ENCODE data around the gene GPRIN3. TPM values are rescaled to one million over a fixed set of nuclear protein-coding genes. Genes with fewer than 3 reads are reported as not detected.

Gene GPRIN3
- 100 to 1,000 TPM; 102 to 106 TPM for total RNA-seq

DNA sequence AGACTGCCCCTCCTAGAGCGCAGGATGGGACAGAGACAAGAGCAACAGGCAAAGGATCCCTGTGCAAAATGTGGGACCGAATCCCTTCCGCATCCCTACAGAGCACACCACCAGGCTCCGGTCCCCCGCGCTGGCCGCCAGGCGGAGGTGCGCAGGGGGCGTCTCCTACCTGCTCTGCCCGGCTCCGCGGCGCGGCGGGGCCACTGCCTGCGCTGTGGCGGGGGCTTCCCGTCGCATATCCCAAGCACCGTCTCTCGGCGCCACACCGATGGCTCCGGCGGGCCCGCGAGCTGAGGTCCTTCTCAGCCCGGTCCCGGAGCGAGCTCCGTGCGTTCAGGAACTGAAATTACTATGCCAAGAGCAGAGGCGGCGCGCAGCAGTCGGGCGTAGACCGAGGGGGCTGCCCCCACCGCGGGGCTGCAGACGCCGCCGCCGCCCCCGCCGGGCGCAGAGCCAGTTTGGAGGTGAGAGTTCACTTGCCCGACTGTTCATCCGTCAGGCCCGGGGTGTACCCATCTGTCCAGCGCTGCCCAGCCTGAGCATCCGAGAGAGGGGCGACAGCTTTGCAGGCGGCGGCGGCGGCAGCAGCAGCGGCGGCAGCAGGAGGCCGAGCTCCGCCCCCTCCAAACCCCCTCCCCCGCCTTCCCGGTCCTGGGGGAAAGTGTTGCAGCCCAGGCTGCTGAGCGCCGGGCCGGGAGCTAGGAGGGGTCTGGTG, at the start of gene GPRIN3:
GPRIN3 (minus strand) TSS at position 355 of the 715 bp plus-strand sequence. CDS start 57,690 bp downstream, outside the sequence.
- ChIA-PET POLR2A (interaction anchor here (0.6 to 13.1 kb wide), 11 partner anchors 10 to 162 kb away, joined by 3 to 431 read pairs (median 3); no protein-coding TSS in a partner anchor), CTCF (interaction anchor here (1.0 to 2.4 kb wide), 7 partner anchors 9 to 127 kb away, joined by 3 to 9 read pairs (median 4); no protein-coding TSS in a partner anchor)
- Mint-ChIP-seq H3K4me3 (peak within 1 kb of the TSS; percentile 93), H3K4me1 (peaks cover 36% of the 10 kb centered on the region), H3K27me3 (no peaks in the 10 kb centered on the region), H3K36me3 (ENCODE audit: low read depth) (peaks cover 44% of the 10 kb centered on the region), H3K27ac (peak within 1 kb of the TSS; percentile 97), H3K9me3 (no peaks in the 10 kb centered on the region)
- DNase-seq: peak; percentile 63

- no peak for DNase-seq
- no peaks in the 10 kb centered on the region for H3K4me1 Mint-ChIP-seq
- no peak overlapping the region for H3K27ac Mint-ChIP-seq
- H3K36me3 Mint-ChIP-seq (ENCODE audit: low read depth): no peaks in the 10 kb centered on the region
- H3K4me3 Mint-ChIP-seq: no peak overlapping the region
- H3K9me3 Mint-ChIP-seq: no peaks in the 10 kb centered on the region
- ChIA-PET POLR2A (no interaction called here), CTCF (no interaction called here)
- peaks cover 16% of the 10 kb centered on the region for H3K27me3 Mint-ChIP-seq
Observed at GRCh38 chr4:89357340-89357739, 49.7 kb upstream of the GPRIN3 start.

- H3K9me3 Mint-ChIP-seq: no peaks in the 10 kb centered on the region
- CTCF ChIA-PET: no interaction called here
- no peaks in the 10 kb centered on the region for H3K36me3 Mint-ChIP-seq (ENCODE audit: low read depth)
- POLR2A ChIA-PET: no interaction called here
- H3K4me1 Mint-ChIP-seq: no peaks in the 10 kb centered on the region
- H3K27me3 Mint-ChIP-seq: peaks cover 16% of the 10 kb centered on the region
- H3K4me3 Mint-ChIP-seq: no peak overlapping the region
- DNase-seq: no peak
- H3K27ac Mint-ChIP-seq: no peak overlapping the region
Observed at GRCh38 chr4:89356086-89356485, 48.5 kb upstream of the GPRIN3 start.

- CTCF ChIA-PET: interaction anchor here (0.6 to 1.0 kb wide), 2 partner anchors 79 to 264 kb away, joined by 3 read pairs; no protein-coding TSS in a partner anchor
- DNase-seq: no peak
- Mint-ChIP-seq H3K36me3 (ENCODE audit: low read depth) (peaks cover 2% of the 10 kb centered on the region), H3K27ac (no peak overlapping the region), H3K27me3 (peaks cover 12% of the 10 kb centered on the region), H3K9me3 (peaks cover 9% of the 10 kb centered on the region), H3K4me3 (no peak overlapping the region), H3K4me1 (no peaks in the 10 kb centered on the region)
- POLR2A ChIA-PET: interaction anchor here (1.4 kb wide), 1 partner anchor 58 kb away, joined by 4 read pairs; no protein-coding TSS in a partner anchor
Observed at GRCh38 chr4:89353514-89353913, 45.9 kb upstream of the GPRIN3 start.

- Mint-ChIP-seq H3K27me3 (peaks cover 10% of the 10 kb centered on the region), H3K36me3 (ENCODE audit: low read depth) (peaks cover 7% of the 10 kb centered on the region), H3K4me1 (no peaks in the 10 kb centered on the region), H3K9me3 (peaks cover 13% of the 10 kb centered on the region), H3K4me3 (no peak overlapping the region), H3K27ac (no peak overlapping the region)
- DNase-seq: no peak
- ChIA-PET POLR2A (interaction anchor here (1.4 kb wide), 1 partner anchor 57 kb away, joined by 4 read pairs; no protein-coding TSS in a partner anchor), CTCF (no interaction called here)
Observed at GRCh38 chr4:89352541-89352940, 44.9 kb upstream of the GPRIN3 start.

DNA sequence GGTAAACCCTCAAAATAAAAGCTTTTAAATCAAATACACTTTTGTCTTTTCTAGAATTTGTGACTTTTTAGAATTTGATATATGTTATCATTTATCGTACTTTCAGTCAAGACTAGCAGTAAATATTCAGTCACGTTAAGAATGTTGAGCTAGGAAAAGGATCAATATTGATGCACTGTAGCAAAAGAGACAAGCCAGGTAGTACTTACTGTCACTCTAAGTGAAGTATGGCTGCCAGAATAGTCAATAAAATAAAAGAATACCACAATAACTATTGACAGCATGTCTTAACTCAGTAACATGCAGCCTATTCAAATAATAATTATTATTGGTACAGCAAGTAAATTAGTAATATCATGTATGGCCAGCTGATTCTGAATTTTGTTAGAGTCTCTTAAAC, 43.6 kb upstream of the GPRIN3 start:
- DNase-seq: no peak
- CTCF ChIA-PET: no interaction called here
- Mint-ChIP-seq H3K36me3 (ENCODE audit: low read depth) (peaks cover 8% of the 10 kb centered on the region), H3K27ac (no peak overlapping the region), H3K27me3 (peaks cover 5% of the 10 kb centered on the region), H3K9me3 (peaks cover 22% of the 10 kb centered on the region), H3K4me1 (no peaks in the 10 kb centered on the region), H3K4me3 (no peak overlapping the region)
- POLR2A ChIA-PET: no interaction called here

DNA sequence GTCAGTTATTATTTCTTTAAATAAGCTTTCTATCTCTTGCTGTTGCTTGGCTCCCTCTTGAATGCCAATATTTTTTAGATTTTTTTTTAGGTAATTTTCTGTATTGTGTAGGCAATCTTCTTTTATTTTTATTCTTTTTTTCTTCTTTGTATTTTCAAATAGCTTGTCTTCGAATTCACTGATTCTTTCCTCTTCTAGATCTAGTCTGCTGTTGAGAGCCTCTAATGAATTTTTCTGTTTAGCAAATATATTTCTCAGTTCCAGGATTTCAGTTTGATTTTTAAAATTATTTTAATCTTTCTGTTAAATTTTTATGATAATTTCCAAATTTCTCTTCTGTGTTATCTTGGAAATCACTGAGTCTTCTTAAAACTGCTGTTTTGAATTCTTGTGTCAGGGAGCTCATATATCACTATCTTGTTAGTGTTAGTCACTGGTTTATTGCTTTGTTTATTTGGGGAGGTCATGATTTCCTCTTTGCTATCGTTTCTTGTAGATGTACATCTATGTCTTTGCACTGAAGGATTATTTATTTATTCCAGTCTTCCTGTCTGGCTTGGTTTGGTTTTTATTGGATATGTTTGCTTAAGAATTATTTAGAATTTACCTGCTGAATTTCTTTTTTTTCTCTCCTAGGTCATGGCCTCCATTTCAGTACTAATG, 39.9 kb upstream of the GPRIN3 start:
- DNase-seq: no peak
- ChIA-PET CTCF (no interaction called here), POLR2A (interaction anchor here (0.6 to 1.0 kb wide), 2 partner anchors 39 to 41 kb away, joined by 3 read pairs; no protein-coding TSS in a partner anchor)
- Mint-ChIP-seq H3K27me3 (peaks cover 1% of the 10 kb centered on the region), H3K36me3 (ENCODE audit: low read depth) (peaks cover 8% of the 10 kb centered on the region), H3K4me1 (no peaks in the 10 kb centered on the region), H3K27ac (no peak overlapping the region), H3K9me3 (peaks cover 25% of the 10 kb centered on the region), H3K4me3 (no peak overlapping the region)

DNA sequence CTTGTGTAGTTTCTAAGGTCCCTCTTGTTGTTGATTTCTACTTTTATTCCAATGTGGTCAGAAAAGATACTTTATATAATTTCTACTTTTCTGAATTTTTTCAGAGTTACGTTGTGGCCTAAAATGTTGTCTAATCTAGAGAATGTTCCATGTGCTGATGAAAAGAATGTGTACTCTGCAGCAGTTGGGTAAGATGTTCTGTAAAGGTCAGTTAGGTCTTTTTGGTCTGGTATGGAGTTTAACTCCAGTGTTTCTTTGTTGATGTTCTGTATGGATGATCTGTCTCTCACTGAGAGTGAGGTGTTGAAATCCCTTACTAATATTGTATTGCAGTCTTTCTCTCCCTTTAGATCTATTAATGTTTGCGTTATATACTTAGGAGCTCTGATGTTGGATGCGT, 37.0 kb upstream of the GPRIN3 start:
- no peak for DNase-seq
- peaks cover 4% of the 10 kb centered on the region for H3K27me3 Mint-ChIP-seq
- H3K36me3 Mint-ChIP-seq (ENCODE audit: low read depth): peaks cover 6% of the 10 kb centered on the region
- peaks cover 16% of the 10 kb centered on the region for H3K9me3 Mint-ChIP-seq
- no peak overlapping the region for H3K4me3 Mint-ChIP-seq
- no peaks in the 10 kb centered on the region for H3K4me1 Mint-ChIP-seq
- H3K27ac Mint-ChIP-seq: no peak overlapping the region
- ChIA-PET POLR2A (no interaction called here), CTCF (no interaction called here)

- H3K27me3 Mint-ChIP-seq: peaks cover 8% of the 10 kb centered on the region
- H3K36me3 Mint-ChIP-seq (ENCODE audit: low read depth): no peaks in the 10 kb centered on the region
- no peak overlapping the region for H3K4me3 Mint-ChIP-seq
- no peak for DNase-seq
- ChIA-PET CTCF (interaction anchor here (1.6 kb wide), 1 partner anchor 31 kb away, joined by 3 read pairs; the partner anchor contains the start of gene GPRIN3), POLR2A (no interaction called here)
- peaks cover 9% of the 10 kb centered on the region for H3K4me1 Mint-ChIP-seq
- H3K27ac Mint-ChIP-seq: no peak overlapping the region
- H3K9me3 Mint-ChIP-seq: no peaks in the 10 kb centered on the region
Observed at GRCh38 chr4:89338206-89338605, 30.6 kb upstream of the GPRIN3 start.

DNA sequence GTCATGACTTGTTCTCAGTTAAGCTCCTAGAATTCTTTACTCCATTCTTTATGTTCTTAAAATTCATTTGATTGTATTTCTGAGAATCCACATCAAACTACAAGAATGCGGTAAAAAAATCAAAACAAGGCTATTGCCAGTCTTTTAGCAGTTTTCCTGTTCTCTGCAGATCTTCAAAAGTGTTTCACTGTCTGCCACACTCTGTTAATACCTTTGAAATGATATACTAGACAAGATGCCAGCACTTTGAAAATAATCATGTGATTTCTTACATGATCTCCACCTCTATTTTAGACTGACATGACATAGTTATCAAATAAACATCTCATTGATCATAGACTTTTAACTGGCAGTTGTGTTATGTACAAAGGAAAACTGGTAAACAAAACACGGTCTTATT, 30.1 kb upstream of the GPRIN3 start:
- H3K36me3 Mint-ChIP-seq (ENCODE audit: low read depth): no peaks in the 10 kb centered on the region
- POLR2A ChIA-PET: no interaction called here
- no peak for DNase-seq
- peaks cover 9% of the 10 kb centered on the region for H3K4me1 Mint-ChIP-seq
- H3K27ac Mint-ChIP-seq: no peak overlapping the region
- no peak overlapping the region for H3K4me3 Mint-ChIP-seq
- peaks cover 8% of the 10 kb centered on the region for H3K27me3 Mint-ChIP-seq
- no peaks in the 10 kb centered on the region for H3K9me3 Mint-ChIP-seq
- CTCF ChIA-PET: interaction anchor here (1.6 kb wide), 1 partner anchor 30 kb away, joined by 3 read pairs; the partner anchor contains the start of gene GPRIN3

DNA sequence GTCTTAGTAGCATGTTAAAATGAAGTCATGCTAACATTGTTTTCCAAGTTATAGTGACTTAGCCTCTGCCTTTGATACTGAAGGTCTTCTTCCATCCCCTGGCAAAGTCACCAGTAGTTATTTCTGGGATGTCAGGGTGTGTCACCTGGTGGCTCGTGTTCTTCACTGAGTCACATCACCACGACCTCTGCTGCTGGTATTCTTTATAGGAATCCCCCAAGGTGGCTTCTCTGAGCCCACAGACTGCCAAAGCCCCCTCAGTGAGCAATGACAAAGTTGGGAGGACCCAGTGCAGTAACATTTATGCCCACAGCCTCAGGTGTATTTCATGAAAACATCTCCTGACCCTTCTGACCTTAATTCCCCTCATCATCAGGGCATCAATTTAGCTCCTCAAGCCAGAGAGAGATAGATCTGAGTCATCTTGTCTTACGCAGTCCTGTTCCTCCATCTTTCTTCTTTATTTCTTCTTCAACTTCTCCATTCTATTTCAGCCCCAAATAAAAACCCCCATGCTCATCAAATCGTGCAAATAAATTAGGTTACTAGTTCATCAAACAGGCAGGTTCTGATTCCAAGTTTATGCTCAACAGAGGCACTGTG, 29.3 kb upstream of the GPRIN3 start:
- peaks cover 4% of the 10 kb centered on the region for H3K27me3 Mint-ChIP-seq
- POLR2A ChIA-PET: no interaction called here

GRCh38 chr4:89334830-89335229, 27.2 kb upstream of the GPRIN3 start:
- ChIA-PET CTCF (interaction anchor here (1.1 kb wide), 1 partner anchor 10 kb away, joined by 3 read pairs; no protein-coding TSS in a partner anchor), POLR2A (interaction anchor here (0.6 to 0.8 kb wide), 2 partner anchors 18 to 36 kb away, joined by 3 read pairs; no protein-coding TSS in a partner anchor)
- no peak for DNase-seq
- H3K27ac Mint-ChIP-seq: no peak overlapping the region
- peaks cover 2% of the 10 kb centered on the region for H3K36me3 Mint-ChIP-seq (ENCODE audit: low read depth)
- H3K27me3 Mint-ChIP-seq: peaks cover 4% of the 10 kb centered on the region
- no peaks in the 10 kb centered on the region for H3K9me3 Mint-ChIP-seq
- peaks cover 11% of the 10 kb centered on the region for H3K4me1 Mint-ChIP-seq
- H3K4me3 Mint-ChIP-seq: no peak overlapping the region

More for the DNA sequence above, 29.3 kb upstream of the GPRIN3 start:
- H3K4me3 Mint-ChIP-seq: no peak overlapping the region
- DNase-seq: no peak
- H3K9me3 Mint-ChIP-seq: no peaks in the 10 kb centered on the region
- H3K4me1 Mint-ChIP-seq: peaks cover 9% of the 10 kb centered on the region
- no peak overlapping the region for H3K27ac Mint-ChIP-seq
- H3K36me3 Mint-ChIP-seq (ENCODE audit: low read depth): no peaks in the 10 kb centered on the region
- CTCF ChIA-PET: interaction anchor here (1.6 kb wide), 1 partner anchor 29 kb away, joined by 3 read pairs; the partner anchor contains the start of gene GPRIN3

- DNase-seq: no peak
- H3K4me3 Mint-ChIP-seq: no peak overlapping the region
- no peaks in the 10 kb centered on the region for H3K9me3 Mint-ChIP-seq
- no peak overlapping the region for H3K27ac Mint-ChIP-seq
- H3K4me1 Mint-ChIP-seq: peaks cover 11% of the 10 kb centered on the region
- CTCF ChIA-PET: interaction anchor here (1.1 kb wide), 1 partner anchor 9 kb away, joined by 3 read pairs; no protein-coding TSS in a partner anchor
- H3K27me3 Mint-ChIP-seq: peaks cover 4% of the 10 kb centered on the region
- POLR2A ChIA-PET: interaction anchor here (0.6 to 0.8 kb wide), 2 partner anchors 18 to 36 kb away, joined by 3 read pairs; no protein-coding TSS in a partner anchor
- H3K36me3 Mint-ChIP-seq (ENCODE audit: low read depth): peaks cover 2% of the 10 kb centered on the region
Observed at GRCh38 chr4:89334311-89334710, 26.7 kb upstream of the GPRIN3 start.

Measured in activated CD4-positive, alpha-beta memory T cell treated with anti-CD3 and anti-CD28 coated beads, Interleukin-2, amount 10 ng/mL, durations not matched to agents 7 days and 5 days (primary cell).